HG03521 (cell line): ENCODE measurements around the gene CTNND2.
"Not testable (repeated sequence)": the region's sequence is repeated elsewhere in the genome, so short reads cannot be mapped to it uniquely, and the experiment has no call there.

ENCODE experiments used
- ATAC-seq: cut with Tn5 transposase; IDR thresholded peaks from one replicate; pipeline ENCODE4 v1.9.1; 2021; ENCODE audit warnings: mild to moderate bottlenecking, moderate library complexity; ENCODE audit not compliant: unreplicated experiment

CTNND2 gene

DNA sequence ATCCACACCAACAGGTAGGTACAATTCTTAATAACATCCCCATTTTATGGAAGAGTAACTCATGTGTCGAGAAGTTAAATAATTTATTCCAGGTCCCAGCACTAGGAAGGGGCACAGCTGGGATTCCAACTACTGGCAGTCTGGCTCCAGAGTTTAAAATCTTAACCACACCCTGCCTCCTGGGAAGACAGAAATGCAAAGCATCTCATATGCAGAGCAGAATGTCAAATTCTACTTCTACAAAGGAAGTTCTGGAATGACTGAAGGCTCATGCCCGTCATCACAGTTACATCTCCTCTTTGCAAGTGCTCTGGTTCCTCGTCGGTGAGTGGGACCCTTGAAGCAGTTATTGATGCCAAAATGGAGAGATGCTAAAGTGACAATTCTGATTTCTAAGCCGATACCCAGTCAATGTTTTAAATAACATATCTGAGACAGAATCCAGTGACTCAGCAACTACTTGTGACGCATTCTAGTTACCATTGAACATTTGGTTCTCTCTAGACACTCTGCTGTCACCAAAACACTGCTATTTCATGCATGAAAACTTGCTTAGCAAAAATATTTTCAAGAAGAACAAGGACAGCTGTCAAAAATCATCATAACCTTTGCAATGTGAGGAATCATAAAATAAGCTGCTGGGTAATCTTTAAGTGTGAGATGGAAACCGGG, 412.7 kb downstream of the CTNND2 start:
- no peak for ATAC-seq

GRCh38 chr5:11483630-11484029, 420.6 kb downstream of the CTNND2 start:
- ATAC-seq: no peak

DNA sequence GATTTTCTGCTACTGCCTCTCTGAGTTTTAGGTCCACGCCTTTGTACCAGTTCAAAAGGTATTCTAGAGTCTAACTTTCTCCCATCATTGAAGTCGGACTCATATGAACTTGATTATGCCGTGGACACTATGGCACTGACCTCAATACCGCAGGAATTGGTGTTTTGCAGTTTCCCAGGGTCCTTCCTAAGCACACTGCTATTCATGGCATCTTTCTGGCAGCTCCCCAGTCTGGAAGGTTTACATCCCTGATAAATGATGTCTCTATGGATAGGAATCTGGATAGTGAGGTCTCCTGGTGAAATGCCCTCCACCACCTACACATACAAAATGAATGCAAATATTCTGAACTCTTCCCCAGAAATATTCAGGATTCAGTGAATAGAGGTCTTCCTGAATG, 422.2 kb downstream of the CTNND2 start:
- no peak for ATAC-seq

DNA sequence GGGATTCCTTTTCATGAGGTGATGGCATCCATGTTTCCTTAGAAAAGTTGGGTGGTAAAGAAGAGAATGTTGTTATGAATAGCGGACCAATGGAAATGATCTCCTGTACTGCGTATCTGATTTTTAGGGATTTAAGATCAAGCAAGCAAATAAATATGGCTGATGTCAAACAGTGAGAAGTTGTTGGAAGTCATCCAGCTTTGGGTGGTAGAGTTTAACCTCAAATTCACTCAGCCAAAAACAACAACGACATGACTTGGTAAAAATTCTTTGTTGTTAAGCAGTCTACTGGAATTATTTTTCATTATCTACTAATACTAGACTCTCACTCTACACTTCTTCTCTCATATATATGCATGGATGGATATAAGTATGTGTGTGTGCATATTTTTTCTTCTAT, 426.5 kb downstream of the CTNND2 start:
- no peak for ATAC-seq

DNA sequence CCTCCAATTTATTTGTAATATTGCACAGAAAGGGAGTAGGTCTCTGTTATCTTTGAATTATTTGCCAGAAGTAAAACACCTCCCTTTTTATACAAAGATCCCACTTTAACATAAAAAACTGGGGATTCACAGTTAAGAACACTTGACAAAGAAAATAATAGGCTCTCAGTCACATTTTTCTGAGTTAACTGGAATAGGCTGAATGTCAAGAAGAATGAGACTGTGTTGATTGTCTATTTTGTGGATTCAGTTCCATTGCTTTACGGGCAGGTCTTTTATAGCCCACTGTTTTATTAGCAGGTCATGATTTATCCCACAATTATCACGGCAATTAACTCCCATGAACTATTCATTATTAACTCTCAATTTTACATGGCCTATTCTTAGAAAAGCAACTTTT, 427.4 kb downstream of the CTNND2 start:
- ATAC-seq: no peak

DNA sequence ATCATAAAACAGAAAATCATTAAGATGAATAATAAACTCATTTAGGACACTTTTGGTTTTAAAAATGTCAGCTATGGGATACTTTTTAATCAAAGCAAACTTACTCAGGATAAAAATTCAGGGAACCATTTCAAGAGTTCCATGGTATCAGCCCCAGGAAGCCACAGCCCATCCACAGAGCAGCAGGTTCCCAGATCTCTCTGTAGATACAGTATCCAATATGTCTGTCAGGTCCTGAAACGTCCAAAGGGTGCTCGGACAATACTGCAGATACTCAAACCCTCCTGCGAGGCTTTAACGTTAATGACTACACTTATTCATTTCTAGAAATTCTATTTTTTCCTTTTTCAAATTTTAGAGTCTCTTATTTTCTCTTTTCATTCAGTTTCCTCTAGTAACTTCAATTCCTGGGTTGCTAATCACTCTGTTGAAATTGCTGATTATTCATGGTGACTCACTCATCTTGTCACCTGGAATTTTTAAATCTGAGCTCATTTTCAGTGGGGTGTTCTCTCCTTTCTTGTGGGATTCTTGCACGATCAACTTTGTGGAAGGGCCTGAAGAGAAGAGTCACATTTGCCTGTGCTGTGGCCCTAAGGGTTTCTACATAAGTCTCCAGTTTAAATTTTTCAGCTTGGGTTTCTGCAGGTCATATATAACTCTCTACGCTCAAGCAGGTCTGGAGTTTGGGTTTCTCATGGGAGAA, 435.8 kb downstream of the CTNND2 start:
- ATAC-seq: no peak

GRCh38 chr5:11467588-11467987, 436.7 kb downstream of the CTNND2 start:
- no peak for ATAC-seq

DNA sequence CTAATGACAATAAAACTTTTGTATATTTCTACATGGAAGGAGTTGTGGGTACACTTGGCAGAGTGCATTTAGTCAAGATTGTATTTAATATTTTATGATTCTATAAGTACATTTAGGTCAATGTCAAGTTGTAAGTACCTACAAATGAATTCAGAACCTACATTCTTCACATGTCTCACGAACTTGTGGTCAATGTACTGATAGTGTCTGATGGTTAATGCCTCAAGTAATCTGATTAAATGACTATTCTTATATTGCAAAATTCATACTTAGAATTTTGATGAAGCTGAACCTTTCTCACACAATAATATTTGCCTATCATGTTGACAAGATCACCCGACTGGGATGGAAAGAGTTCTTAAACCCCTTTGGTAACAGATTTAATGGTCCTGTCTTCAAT, 444.5 kb downstream of the CTNND2 start:
- no peak for ATAC-seq

GRCh38 chr5:11455505-11455904, 448.7 kb downstream of the CTNND2 start:
- no peak for ATAC-seq

DNA sequence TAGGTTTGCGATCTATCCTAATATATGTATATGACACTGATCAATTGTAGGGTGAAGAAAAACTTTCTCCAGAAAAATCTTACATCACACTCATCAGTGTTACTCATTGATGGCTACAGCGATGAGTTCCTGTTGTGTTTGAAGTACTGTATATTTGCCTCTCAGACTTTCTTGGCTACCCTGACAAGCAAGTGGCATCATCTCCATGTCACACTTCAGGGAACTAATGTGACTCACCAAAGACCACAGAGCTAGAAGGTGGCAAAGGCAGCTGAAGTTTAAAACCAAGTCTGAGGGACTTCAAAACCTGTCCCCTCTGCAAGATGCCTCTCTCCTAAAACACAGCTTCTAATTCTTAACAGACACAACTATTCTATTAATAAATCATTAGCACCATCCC, 451.4 kb downstream of the CTNND2 start:
- no peak for ATAC-seq

GRCh38 chr5:11449966-11450365, 454.3 kb downstream of the CTNND2 start:
- ATAC-seq: no peak

GRCh38 chr5:11449217-11449616, 455.0 kb downstream of the CTNND2 start:
- no peak for ATAC-seq

DNA sequence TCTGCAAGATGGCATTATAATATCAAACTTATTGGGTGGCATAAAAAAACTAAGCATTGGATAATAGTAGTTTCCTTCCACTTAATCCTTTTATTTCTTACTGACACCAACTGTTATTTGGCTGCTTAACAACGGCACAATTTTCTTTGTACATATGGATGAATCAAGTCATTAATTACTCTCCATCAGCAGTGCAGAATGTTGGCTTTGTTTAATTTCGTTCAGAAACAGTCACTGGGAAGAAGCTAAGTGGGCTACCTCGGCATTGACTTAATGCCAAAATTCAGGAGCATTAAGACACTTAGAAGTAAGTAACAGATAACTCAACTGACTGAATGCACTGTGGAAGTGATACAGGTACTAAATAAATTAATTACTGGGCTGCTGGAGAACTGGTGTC, 460.4 kb downstream of the CTNND2 start:
- ATAC-seq: no peak

DNA sequence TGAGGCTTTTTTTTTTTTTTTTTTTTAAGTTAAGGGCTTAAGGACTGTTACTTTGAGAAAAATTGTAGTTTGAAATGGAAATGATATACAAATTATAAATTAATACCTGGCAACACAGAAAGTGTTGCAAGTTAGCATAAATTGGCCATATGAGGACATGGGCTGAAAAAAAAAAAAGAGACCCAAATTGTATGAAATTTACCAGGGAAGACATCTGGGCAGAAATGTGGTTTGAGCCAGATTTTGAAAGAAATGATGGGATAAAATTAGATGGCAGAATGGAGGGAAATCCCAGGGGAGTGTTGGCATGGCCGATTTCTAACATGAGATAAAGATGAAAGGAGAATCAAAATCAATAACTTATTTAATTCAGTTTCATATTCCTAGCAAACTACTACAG, 472.1 kb downstream of the CTNND2 start:
- no peak for ATAC-seq

DNA sequence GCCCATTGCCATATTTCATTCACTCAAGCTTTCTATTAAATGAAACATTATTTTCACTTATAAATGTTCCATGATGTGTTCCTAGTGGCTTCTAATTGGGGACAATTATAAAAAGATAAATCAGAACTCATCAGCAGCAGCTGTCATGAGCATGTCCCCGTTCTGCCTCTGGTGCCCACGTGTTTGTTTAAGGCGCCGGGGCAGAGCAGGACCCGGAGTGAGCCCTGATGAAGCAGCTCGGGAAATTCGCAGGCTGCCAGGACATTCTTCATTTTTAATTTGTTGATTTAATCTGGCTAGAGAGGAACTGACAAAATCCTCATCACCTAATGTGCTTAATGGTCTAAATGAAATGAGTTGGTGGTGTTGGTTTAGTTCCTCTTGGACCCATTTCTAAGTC, 475.0 kb downstream of the CTNND2 start:
- ATAC-seq: no peak

GRCh38 chr5:11427569-11427968, 476.7 kb downstream of the CTNND2 start:
- ATAC-seq: no peak

GRCh38 chr5:11426442-11426841, 477.8 kb downstream of the CTNND2 start:
- no peak for ATAC-seq

DNA sequence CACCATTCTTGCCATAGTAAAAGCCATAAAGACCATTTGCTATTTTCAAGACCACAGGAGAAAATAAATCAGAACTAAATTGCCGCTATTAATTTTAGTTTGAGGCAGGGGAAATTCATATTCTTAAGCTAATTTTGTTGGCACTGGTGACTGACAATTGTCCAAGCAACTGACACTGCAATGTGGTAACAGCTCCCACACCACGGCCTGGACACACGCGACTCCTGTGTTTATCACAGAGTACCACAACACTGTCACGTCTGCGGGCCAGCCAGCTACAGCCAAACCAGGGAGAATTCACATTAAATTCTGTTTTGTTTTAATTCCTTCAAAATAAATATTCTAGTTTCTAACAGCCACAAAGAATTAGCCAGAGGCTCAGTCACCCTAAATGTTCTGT, 481.9 kb downstream of the CTNND2 start:
- no peak for ATAC-seq

GRCh38 chr5:11420969-11421368, 483.3 kb downstream of the CTNND2 start:
- no peak for ATAC-seq

GRCh38 chr5:11415751-11416150, 488.5 kb downstream of the CTNND2 start:
- no peak for ATAC-seq

GRCh38 chr5:11414732-11415131, 489.5 kb downstream of the CTNND2 start:
- ATAC-seq: not testable (repeated sequence)

DNA sequence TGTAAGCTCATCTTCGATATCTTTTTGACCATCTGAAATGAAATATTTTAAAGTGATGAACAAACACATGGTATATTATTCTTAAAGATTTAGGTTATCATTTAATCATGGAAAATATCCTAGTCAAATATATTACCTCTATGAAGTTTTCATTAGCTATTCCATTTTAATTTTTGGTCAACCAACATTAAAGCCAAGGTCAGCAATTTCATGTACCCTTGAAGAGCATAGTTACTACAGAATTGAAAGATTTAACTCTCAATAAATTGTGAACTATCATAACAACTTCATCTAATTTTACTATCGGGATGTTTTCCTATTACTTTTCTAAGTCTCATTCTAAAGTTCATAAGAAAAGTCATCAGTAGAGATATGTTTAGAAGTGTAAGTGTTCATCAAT, 492.6 kb downstream of the CTNND2 start:
- no peak for ATAC-seq
